ENCODE results near the gene HSPG2. TPM values are rescaled to one million over a fixed set of nuclear protein-coding genes. Genes with fewer than 3 reads are reported as not detected.

HSPG2 gene
- total and polyA plus RNA-seq, 5 donors from 2014 or later: 0.05 to 3.2 (median 0.17) TPM; not detected in 1

DNA sequence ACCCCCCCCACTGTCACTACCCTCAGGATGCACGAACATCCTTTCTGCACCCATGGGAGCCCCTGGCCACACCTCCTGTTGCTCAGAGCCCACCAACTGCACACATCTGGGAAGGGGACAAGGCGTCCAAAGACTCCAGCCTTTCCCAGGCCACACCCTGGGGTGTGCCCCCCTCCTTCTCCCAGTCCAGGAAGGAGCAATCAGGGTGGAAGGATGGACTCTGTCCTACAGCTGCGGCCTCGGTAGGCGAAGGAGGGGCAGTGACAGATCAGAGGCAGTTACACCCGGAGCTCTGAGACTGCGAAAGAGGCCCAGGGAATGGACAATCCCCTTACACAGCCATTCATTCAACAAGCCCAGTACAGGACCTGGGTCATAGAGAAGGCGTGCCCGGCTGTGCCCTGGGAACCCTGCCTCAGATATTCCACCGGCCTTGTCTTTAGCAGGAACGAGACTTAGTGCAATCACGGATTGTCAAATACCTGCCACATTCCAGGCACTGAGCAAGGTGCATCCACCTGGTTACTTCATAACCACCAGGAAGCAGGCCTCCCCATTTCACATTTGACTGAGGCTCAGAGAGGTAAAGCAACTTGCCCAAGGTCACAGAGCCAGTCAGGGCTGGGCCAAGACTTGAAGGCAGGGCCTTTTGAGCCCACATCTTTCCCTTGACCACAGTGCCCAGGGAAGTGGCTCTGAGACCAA is 9.4 kb downstream of the HSPG2 start:
- Mint-ChIP-seq H3K4me1 (peaks cover 0 to 6% (median 1%) of the 10 kb centered on the region in 4 donors), H3K9me3 (peaks cover 0 to 2% (median 0%) of the 10 kb centered on the region in 7 donors), H3K4me3 (no peak overlapping the region), H3K27me3 (no peaks in the 10 kb centered on the region), H3K36me3 (no peaks in the 10 kb centered on the region), H3K27ac (no peak overlapping the region)
- no peak overlapping the region for H3K4me3 ChIP-seq (ENCODE audit: low read depth, low read length)
- no peaks in the 10 kb centered on the region for H3K27me3 ChIP-seq (ENCODE audit: control insufficient read depth, insufficient read depth, low read length)
- no peak for DNase-seq
- H3K27ac ChIP-seq (ENCODE audit: insufficient read depth, low read length, poor library complexity, severe bottlenecking): no peak overlapping the region
- H3K36me3 ChIP-seq (ENCODE audit: control insufficient read depth, insufficient read depth, low read length): no peaks in the 10 kb centered on the region
- H3K4me1 ChIP-seq (ENCODE audit: control insufficient read depth, insufficient read depth, low read length, poor library complexity, severe bottlenecking): no peaks in the 10 kb centered on the region
- no peaks in the 10 kb centered on the region for H3K9me3 ChIP-seq (ENCODE audit: control insufficient read depth in 2 of 2, low read length in 2 of 2)
- ATAC-seq (ENCODE audit: low read depth in 2 of 2): no peak

DNA sequence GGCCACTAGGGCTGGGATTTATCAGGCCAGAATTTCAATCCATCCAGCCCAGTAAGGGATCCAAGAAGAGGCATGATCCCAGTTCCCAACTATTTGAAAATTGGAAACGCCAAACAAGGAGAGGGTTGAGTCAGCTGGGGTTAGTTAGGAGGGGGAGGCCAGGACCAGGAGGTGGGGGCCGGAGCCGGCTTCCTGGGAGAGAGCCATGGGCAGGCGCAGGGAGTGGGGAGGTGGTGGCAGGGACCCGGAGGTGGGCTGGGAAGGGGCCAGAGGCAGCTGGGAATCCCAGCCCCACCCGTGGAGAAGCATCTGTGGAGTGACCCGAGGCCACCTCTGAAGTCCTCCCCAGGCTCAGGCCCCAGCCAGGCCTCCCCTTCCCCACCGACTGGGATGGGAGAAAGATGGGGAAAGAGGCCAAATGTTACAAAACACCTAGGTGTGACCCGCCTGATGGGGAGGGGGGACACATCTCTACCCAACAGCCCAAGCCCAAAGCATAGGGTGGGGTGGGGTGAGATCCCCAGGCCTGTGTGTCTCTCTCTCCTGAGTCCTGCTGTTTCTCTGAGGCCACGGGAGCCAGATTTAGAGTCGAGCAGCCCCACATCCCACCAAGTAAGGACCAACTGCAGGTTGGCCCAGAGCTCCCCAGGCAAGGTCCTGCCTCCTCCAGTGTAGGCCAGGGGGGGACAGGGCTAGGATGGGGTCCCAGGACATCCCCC is 10.1 kb downstream of the HSPG2 start:
- Histone ChIP-seq H3K9me3 (ENCODE audit: control insufficient read depth in 2 of 2, low read length in 2 of 2) (no peaks in the 10 kb centered on the region), H3K36me3 (ENCODE audit: control insufficient read depth, insufficient read depth, low read length) (no peaks in the 10 kb centered on the region), H3K27ac (ENCODE audit: insufficient read depth, low read length, poor library complexity, severe bottlenecking) (no peak overlapping the region), H3K4me3 (ENCODE audit: low read depth, low read length) (no peak overlapping the region), H3K27me3 (ENCODE audit: control insufficient read depth, insufficient read depth, low read length) (no peaks in the 10 kb centered on the region), H3K4me1 (ENCODE audit: control insufficient read depth, insufficient read depth, low read length, poor library complexity, severe bottlenecking) (no peaks in the 10 kb centered on the region)
- Mint-ChIP-seq H3K9me3 (peaks cover 0 to 2% (median 0%) of the 10 kb centered on the region in 7 donors), H3K4me3 (no peak overlapping the region), H3K27me3 (no peaks in the 10 kb centered on the region), H3K27ac (no peak overlapping the region), H3K36me3 (no peaks in the 10 kb centered on the region), H3K4me1 (peaks cover 0 to 6% (median 1%) of the 10 kb centered on the region in 4 donors)
- no peak for ATAC-seq (ENCODE audit: low read depth in 2 of 2)
- no peak for DNase-seq

DNA sequence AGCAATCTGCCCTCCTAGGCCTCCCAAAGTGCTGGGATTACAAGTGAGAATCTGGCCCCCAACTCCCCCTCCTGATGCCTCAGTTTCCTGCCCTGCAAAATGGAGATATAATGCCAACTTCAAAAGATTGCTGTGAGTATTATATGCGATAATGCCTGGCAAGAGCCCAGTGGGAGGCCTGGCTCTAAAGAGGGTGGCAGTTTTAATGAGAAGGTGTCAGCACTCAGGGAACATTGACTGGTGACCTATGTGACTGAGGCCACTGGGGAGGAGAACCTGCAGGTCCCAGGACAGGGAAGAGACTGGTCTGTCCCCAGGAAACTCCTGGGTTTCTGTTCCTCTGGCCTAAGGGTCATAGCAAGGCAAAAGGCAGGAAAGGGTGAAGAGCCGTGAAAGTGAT is 11.0 kb downstream of the HSPG2 start:
- Histone ChIP-seq H3K4me1 (ENCODE audit: control insufficient read depth, insufficient read depth, low read length, poor library complexity, severe bottlenecking) (no peaks in the 10 kb centered on the region), H3K36me3 (ENCODE audit: control insufficient read depth, insufficient read depth, low read length) (no peaks in the 10 kb centered on the region), H3K4me3 (ENCODE audit: low read depth, low read length) (no peak overlapping the region), H3K27me3 (ENCODE audit: control insufficient read depth, insufficient read depth, low read length) (no peaks in the 10 kb centered on the region), H3K27ac (ENCODE audit: insufficient read depth, low read length, poor library complexity, severe bottlenecking) (no peak overlapping the region), H3K9me3 (ENCODE audit: control insufficient read depth in 2 of 2, low read length in 2 of 2) (no peaks in the 10 kb centered on the region)
- Mint-ChIP-seq H3K27me3 (no peaks in the 10 kb centered on the region), H3K4me1 (peaks cover 0 to 6% (median 1%) of the 10 kb centered on the region in 4 donors), H3K36me3 (no peaks in the 10 kb centered on the region), H3K27ac (no peak overlapping the region), H3K4me3 (no peak overlapping the region), H3K9me3 (peaks cover 0 to 2% (median 0%) of the 10 kb centered on the region in 7 donors)
- DNase-seq (no peak), ATAC-seq (ENCODE audit: low read depth in 2 of 2) (no peak)

DNA sequence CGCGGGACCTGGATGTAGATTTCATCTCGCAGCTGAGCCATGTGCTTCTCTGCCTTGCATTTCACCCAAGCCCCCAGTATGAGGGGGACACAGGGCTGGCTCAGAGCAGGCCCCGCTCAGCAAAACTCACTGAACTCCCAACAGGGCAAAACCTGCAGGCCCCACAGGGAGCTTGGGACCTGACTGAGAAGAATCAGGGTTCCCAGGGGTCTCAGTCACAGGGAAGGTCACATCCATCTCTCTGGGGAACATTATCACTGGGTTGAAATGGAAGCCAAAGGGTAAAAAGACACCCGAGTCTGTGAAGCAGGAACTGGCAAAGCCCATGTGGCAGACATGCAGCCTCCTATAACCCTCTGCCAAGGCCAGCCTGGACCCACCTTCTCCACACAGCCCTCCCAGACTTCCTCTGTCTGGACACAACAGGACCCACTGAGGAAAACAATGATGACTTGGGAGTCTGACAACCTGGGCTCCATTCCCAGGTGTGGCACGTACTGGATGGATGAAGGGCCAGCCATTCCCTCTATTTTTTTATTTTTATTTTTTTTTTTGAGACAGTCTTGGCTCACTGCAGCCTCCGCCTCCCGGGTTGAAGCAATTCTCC is 11.7 kb downstream of the HSPG2 start:
- no peaks in the 10 kb centered on the region for H3K27me3 ChIP-seq (ENCODE audit: control insufficient read depth, insufficient read depth, low read length)
- Mint-ChIP-seq H3K4me3 (no peak overlapping the region), H3K27me3 (no peaks in the 10 kb centered on the region), H3K36me3 (no peaks in the 10 kb centered on the region), H3K4me1 (peaks cover 0 to 6% (median 1%) of the 10 kb centered on the region in 4 donors), H3K27ac (no peak overlapping the region), H3K9me3 (peaks cover 0 to 2% (median 0%) of the 10 kb centered on the region in 7 donors)
- H3K27ac ChIP-seq (ENCODE audit: insufficient read depth, low read length, poor library complexity, severe bottlenecking): no peak overlapping the region
- DNase-seq (no peak), ATAC-seq (ENCODE audit: low read depth in 2 of 2) (no peak)
- no peaks in the 10 kb centered on the region for H3K36me3 ChIP-seq (ENCODE audit: control insufficient read depth, insufficient read depth, low read length)
- H3K4me1 ChIP-seq (ENCODE audit: control insufficient read depth, insufficient read depth, low read length, poor library complexity, severe bottlenecking): no peaks in the 10 kb centered on the region
- no peak overlapping the region for H3K4me3 ChIP-seq (ENCODE audit: low read depth, low read length)
- H3K9me3 ChIP-seq (ENCODE audit: control insufficient read depth in 2 of 2, low read length in 2 of 2): no peaks in the 10 kb centered on the region

DNA sequence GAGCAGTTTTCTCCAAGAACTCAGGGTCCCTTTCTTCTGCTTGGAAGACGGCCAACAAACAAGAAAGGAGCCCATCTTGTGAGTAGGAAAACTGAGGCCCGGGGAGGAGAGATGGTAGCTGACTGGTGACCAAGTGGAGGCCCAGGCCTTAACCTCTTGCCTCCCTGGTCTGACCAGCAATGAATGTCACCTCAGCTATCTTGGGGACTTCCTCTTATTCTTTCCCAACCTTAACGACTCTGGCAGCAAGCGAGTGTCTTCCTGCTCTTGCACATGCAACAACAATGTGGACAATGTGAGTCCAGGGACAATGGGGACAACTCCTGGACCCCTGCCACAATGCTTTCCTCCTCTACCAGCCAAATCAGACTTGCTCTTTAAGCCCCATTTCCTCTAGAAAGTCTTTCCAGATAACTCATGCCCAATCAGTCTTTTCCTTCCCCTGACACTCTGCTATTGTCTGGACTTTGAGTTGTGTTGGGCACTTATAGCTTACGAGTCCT is 12.6 kb downstream of the HSPG2 start:
- no peak overlapping the region for H3K27ac ChIP-seq (ENCODE audit: insufficient read depth, low read length, poor library complexity, severe bottlenecking)
- DNase-seq: no peak

DNA sequence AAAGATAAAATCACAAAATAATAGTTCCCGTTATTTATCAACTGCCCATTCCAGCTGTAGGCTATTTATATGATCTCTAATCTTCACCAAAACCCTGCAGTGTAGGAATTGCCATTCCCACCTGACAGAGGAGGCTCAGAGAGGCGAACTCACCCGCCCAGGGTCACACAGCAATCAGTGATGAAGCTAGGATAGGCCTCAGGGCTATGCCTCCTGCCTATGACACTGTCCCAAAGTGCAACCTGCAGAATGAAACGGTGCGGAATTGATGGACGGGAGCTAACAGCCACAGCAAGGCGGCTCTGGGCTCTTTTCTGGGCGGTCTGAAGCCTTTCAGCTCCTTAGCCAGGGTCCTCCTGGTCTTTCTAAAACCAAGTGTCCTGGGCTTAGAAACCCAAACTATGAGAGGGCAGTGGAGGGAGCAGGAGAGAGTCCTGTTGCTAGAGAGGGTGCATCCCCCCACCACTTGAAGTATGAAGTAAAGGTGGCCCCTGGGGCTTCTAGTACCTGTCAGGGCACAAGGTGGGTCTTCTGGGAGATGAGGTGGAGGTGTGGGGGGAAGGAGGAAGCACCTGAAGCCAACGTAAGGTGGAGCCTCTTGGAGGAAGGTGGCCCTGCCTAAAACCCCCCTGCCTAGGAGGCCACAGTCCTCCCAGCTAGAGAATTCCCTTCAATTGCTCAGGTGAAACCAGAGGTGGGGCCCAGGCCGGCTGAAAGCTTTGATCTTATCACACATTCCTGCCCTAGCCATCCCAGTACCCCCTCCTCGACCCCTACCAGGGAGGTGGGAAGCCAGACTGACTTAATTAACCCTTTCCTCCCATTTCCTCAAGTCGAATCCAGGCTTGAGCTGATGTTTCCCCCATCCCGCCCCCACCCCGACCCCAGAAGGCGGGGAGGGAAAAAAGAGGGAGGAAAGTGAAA is 14.8 kb downstream of the HSPG2 start:
- H3K36me3 ChIP-seq (ENCODE audit: control insufficient read depth, insufficient read depth, low read length): no peaks in the 10 kb centered on the region
- Mint-ChIP-seq H3K27ac (peak overlapping the region in 1 of 3 donors; percentile 55), H3K36me3 (no peaks in the 10 kb centered on the region), H3K4me3 (no peak overlapping the region), H3K27me3 (no peaks in the 10 kb centered on the region), H3K4me1 (peaks cover 0 to 6% (median 0%) of the 10 kb centered on the region in 4 donors), H3K9me3 (peaks cover 0 to 2% (median 0%) of the 10 kb centered on the region in 7 donors)
- H3K4me1 ChIP-seq (ENCODE audit: control insufficient read depth, insufficient read depth, low read length, poor library complexity, severe bottlenecking): no peaks in the 10 kb centered on the region
- H3K27ac ChIP-seq (ENCODE audit: insufficient read depth, low read length, poor library complexity, severe bottlenecking): no peak overlapping the region
- H3K27me3 ChIP-seq (ENCODE audit: control insufficient read depth, insufficient read depth, low read length): no peaks in the 10 kb centered on the region
- ATAC-seq (ENCODE audit: low read depth in 2 of 2): no peak
- no peaks in the 10 kb centered on the region for H3K9me3 ChIP-seq (ENCODE audit: control insufficient read depth in 2 of 2, low read length in 2 of 2)
- DNase-seq: no peak
- no peak overlapping the region for H3K4me3 ChIP-seq (ENCODE audit: low read depth, low read length)

More for the DNA sequence above, 12.6 kb downstream of the HSPG2 start:
- Mint-ChIP-seq H3K27ac (no peak overlapping the region), H3K36me3 (no peaks in the 10 kb centered on the region), H3K9me3 (peaks cover 0 to 2% (median 0%) of the 10 kb centered on the region in 7 donors), H3K4me3 (no peak overlapping the region), H3K27me3 (no peaks in the 10 kb centered on the region), H3K4me1 (peaks cover 0 to 6% (median 0%) of the 10 kb centered on the region in 4 donors)
- H3K4me1 ChIP-seq (ENCODE audit: control insufficient read depth, insufficient read depth, low read length, poor library complexity, severe bottlenecking): no peaks in the 10 kb centered on the region
- no peaks in the 10 kb centered on the region for H3K36me3 ChIP-seq (ENCODE audit: control insufficient read depth, insufficient read depth, low read length)
- H3K4me3 ChIP-seq (ENCODE audit: low read depth, low read length): no peak overlapping the region
- H3K27me3 ChIP-seq (ENCODE audit: control insufficient read depth, insufficient read depth, low read length): no peaks in the 10 kb centered on the region
- no peaks in the 10 kb centered on the region for H3K9me3 ChIP-seq (ENCODE audit: control insufficient read depth in 2 of 2, low read length in 2 of 2)
- ATAC-seq (ENCODE audit: low read depth in 2 of 2): no peak
